Skeletal muscle tissue (tissue), 4 donors: ENCODE data around the gene TMEM108. TPM values are rescaled to one million over a fixed set of nuclear protein-coding genes. Genes with fewer than 3 reads are reported as not detected.
A peak's percentile ranks its signal among the peaks of the same experiment; 100 is the strongest.

ENCODE experiments used
- H3K27ac ChIP-seq: one replicate; pipeline ENCODE4 v1.7.0; 2013; ENCODE audit warnings: mild to moderate bottlenecking, low read depth, low read length, inconsistent platforms
- H3K27me3 ChIP-seq, 3 donors: one replicate each; pipeline ENCODE4 v1.7.0; 2013; ENCODE audit warnings: low read length in 3 of 3; ENCODE audit not compliant: control insufficient read depth in 3 of 3, insufficient read depth in 3 of 3
- H3K36me3 ChIP-seq, 3 donors: one replicate each; pipeline ENCODE4 v1.7.0; 2013; ENCODE audit warnings: low read length in 3 of 3; ENCODE audit not compliant: control insufficient read depth in 3 of 3, insufficient read depth in 3 of 3
- H3K4me1 ChIP-seq, 3 donors: one replicate each; pipeline ENCODE4 v1.7.0; 2013; ENCODE audit warnings: low read length in 3 of 3, mild to moderate bottlenecking in 3 of 3; ENCODE audit not compliant: control insufficient read depth in 3 of 3, insufficient read depth in 3 of 3
- H3K4me3 ChIP-seq, 3 donors: one replicate each; pipeline ENCODE4 v1.7.0; 2013; ENCODE audit warnings: low read length in 3 of 3
- H3K9ac ChIP-seq, 3 donors: one replicate each; pipeline ENCODE4 v1.7.0; 2013; ENCODE audit warnings: low read length in 3 of 3, mild to moderate bottlenecking in 3 of 3, moderate library complexity in 2 of 3, low read depth in 1 of 3
- H3K9me3 ChIP-seq, 3 donors: one replicate each; pipeline ENCODE4 v1.7.0; 2013; ENCODE audit warnings: low read length in 3 of 3; ENCODE audit not compliant: control insufficient read depth in 3 of 3
- total RNA-seq: library from RNA; depleted of rRNA; stranded (reverse); fragments of >200 nt; gene quantifications from one replicate; pipeline ENCODE4 v1.2.3, GENCODE V29; 2014
- donor health status: Osteomylitis.

TMEM108 gene
- total RNA-seq, 1 donor from 2014 or later, result 7.3 TPM

- no peaks in the 10 kb centered on the region for H3K9me3 ChIP-seq
- no peaks in the 10 kb centered on the region for H3K36me3 ChIP-seq
- no peak overlapping the region for H3K9ac ChIP-seq
- no peak overlapping the region for H3K27ac ChIP-seq
- peaks cover 0 to 2% (median 0%) of the 10 kb centered on the region in 3 donors for H3K4me1 ChIP-seq
- no peak overlapping the region for H3K4me3 ChIP-seq
- peaks cover 0 to 6% (median 0%) of the 10 kb centered on the region in 3 donors for H3K27me3 ChIP-seq
Measured at GRCh38 chr3:133424937-133425869, 387.0 kb downstream of the TMEM108 start.

GRCh38 chr3:133425898-133426297 is 387.7 kb downstream of the TMEM108 start:
- no peak overlapping the region for H3K27ac ChIP-seq
- H3K9ac ChIP-seq, result no peak overlapping the region
- H3K9me3 ChIP-seq, result no peaks in the 10 kb centered on the region
- peaks cover 0 to 2% (median 0%) of the 10 kb centered on the region in 3 donors for H3K4me1 ChIP-seq
- peaks cover 0 to 6% (median 0%) of the 10 kb centered on the region in 3 donors for H3K27me3 ChIP-seq
- H3K4me3 ChIP-seq, result no peak overlapping the region
- no peaks in the 10 kb centered on the region for H3K36me3 ChIP-seq

DNA sequence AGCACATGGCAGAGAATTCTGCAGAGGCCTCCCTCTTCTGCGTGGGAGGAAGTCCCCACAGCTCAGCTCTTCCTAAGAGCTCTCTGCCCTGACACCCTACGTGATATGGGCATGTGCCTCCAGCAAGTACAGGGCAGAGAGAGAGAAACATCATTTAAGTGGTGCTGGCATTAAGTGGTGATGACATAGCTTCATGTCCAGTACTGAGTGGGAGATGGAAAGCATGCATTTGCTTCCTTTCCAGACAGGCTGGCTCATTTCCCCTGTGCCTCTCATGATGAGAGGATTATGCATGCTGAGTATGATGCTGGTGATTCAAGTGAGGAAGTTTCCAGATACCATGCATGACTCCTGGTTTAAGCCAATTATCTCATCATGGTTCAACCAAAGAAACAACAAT is 388.5 kb downstream of the TMEM108 start:
- Histone ChIP-seq H3K4me3 (no peak overlapping the region), H3K9me3 (no peaks in the 10 kb centered on the region), H3K27ac (no peak overlapping the region), H3K36me3 (no peaks in the 10 kb centered on the region), H3K4me1 (peaks cover 0 to 2% (median 0%) of the 10 kb centered on the region in 3 donors), H3K9ac (no peak overlapping the region), H3K27me3 (peaks cover 0 to 6% (median 0%) of the 10 kb centered on the region in 3 donors)

DNA sequence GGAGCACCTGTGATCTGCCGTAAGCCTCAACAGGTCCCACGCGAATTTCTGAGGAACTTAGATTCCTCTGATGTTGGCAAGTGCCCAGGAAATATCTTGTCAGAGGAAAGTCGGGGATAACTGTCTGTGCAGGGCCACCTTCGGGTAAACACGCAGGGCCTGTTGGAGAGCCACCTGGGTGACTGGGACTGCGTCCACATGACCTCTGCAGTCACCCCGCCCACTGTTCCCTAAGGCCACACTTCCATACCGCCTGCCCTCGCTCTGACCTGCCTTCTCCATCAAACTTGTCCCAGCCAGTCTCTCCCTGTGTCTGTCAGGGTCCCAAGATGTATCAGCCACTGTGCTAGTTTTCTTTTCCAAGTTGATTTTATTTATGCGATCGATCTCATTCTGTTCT is 390.4 kb downstream of the TMEM108 start:
- no peak overlapping the region for H3K9ac ChIP-seq
- H3K4me3 ChIP-seq, result no peak overlapping the region
- H3K36me3 ChIP-seq, result no peaks in the 10 kb centered on the region
- no peaks in the 10 kb centered on the region for H3K9me3 ChIP-seq
- H3K27ac ChIP-seq, result no peak overlapping the region
- peaks cover 0 to 6% (median 0%) of the 10 kb centered on the region in 3 donors for H3K27me3 ChIP-seq
- peaks cover 0 to 2% (median 0%) of the 10 kb centered on the region in 3 donors for H3K4me1 ChIP-seq

DNA sequence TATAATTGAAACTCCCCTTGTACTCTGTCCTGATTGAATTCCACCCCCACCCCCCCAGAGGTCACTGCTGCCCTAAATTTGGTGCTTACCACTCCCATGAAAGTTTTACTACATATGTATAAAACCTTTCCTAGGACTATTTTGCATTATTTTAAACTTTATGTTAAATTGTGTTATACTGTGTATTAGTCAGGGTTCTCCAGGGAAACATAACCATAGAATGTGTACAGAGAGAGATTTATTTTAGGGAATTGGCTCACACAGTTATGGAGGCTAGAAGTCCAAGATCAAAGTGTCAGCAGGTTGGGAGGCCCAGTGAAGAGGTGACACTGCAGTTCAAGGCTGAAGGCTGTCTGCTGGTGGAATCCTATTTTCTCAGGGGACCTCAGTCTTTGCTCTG is 390.9 kb downstream of the TMEM108 start:
- Histone ChIP-seq H3K9ac (no peak overlapping the region), H3K27me3 (peaks cover 0 to 6% (median 0%) of the 10 kb centered on the region in 3 donors), H3K27ac (no peak overlapping the region), H3K4me1 (no peaks in the 10 kb centered on the region), H3K9me3 (no peaks in the 10 kb centered on the region), H3K36me3 (no peaks in the 10 kb centered on the region), H3K4me3 (no peak overlapping the region)

- Histone ChIP-seq H3K36me3 (no peaks in the 10 kb centered on the region), H3K9ac (no peak overlapping the region), H3K4me1 (peaks cover 4 to 14% (median 9%) of the 10 kb centered on the region in 3 donors), H3K27me3 (no peaks in the 10 kb centered on the region), H3K4me3 (no peak overlapping the region), H3K9me3 (no peaks in the 10 kb centered on the region), H3K27ac (peak overlapping the region; percentile 86)
Measured at GRCh38 chr3:133439563-133439962, 401.4 kb downstream of the TMEM108 start.

- Histone ChIP-seq H3K27ac (peak overlapping the region; percentile 86), H3K27me3 (no peaks in the 10 kb centered on the region), H3K4me3 (no peak overlapping the region), H3K36me3 (no peaks in the 10 kb centered on the region), H3K4me1 (peaks cover 4 to 14% (median 9%) of the 10 kb centered on the region in 3 donors), H3K9me3 (no peaks in the 10 kb centered on the region), H3K9ac (no peak overlapping the region)
Measured at GRCh38 chr3:133440652-133441051, 402.5 kb downstream of the TMEM108 start.

GRCh38 chr3:133441867-133442270 is 403.7 kb downstream of the TMEM108 start:
- H3K4me3 ChIP-seq, result no peak overlapping the region
- H3K36me3 ChIP-seq, result no peaks in the 10 kb centered on the region
- H3K27ac ChIP-seq, result no peak overlapping the region

GRCh38 chr3:133442518-133442917 is 404.3 kb downstream of the TMEM108 start:
- Histone ChIP-seq H3K27me3 (no peaks in the 10 kb centered on the region), H3K9ac (no peak overlapping the region), H3K36me3 (no peaks in the 10 kb centered on the region), H3K27ac (no peak overlapping the region), H3K4me1 (peaks cover 4 to 14% (median 9%) of the 10 kb centered on the region in 3 donors), H3K9me3 (no peaks in the 10 kb centered on the region), H3K4me3 (no peak overlapping the region)

More at GRCh38 chr3:133441867-133442270, 403.7 kb downstream of the TMEM108 start:
- H3K9me3 ChIP-seq, result no peaks in the 10 kb centered on the region
- no peak overlapping the region for H3K9ac ChIP-seq
- no peaks in the 10 kb centered on the region for H3K27me3 ChIP-seq
- peaks cover 4 to 14% (median 9%) of the 10 kb centered on the region in 3 donors for H3K4me1 ChIP-seq
